Dendritic cell treated with granulocyte-macrophage colony-stimulating factor and Interleukin-4, amounts not matched to agents 40 ng/mL and 50 ng/mL, for 4 days (primary cell): Measurements from ENCODE around the gene PPIL1.

Experiments used
- H3K27ac Mint-ChIP-seq: one replicate; pipeline ENCODE4 v1.8.0; 2022; ENCODE audit warnings: mild to moderate bottlenecking, mixed read lengths
- H3K27me3 Mint-ChIP-seq: one replicate; pipeline ENCODE4 v1.8.0; 2022; ENCODE audit warnings: mild to moderate bottlenecking, mixed read lengths
- H3K36me3 Mint-ChIP-seq: one replicate; pipeline ENCODE4 v1.8.0; 2022; ENCODE audit warnings: low read depth, mixed read lengths
- H3K4me1 Mint-ChIP-seq: one replicate; pipeline ENCODE4 v1.8.0; 2022; ENCODE audit warnings: low read depth, mixed read lengths
- H3K4me3 Mint-ChIP-seq: one replicate; pipeline ENCODE4 v1.8.0; 2022; ENCODE audit warnings: mild to moderate bottlenecking, moderate library complexity, mixed read lengths
- H3K9me3 Mint-ChIP-seq: one replicate; pipeline ENCODE4 v1.8.0; 2022; ENCODE audit warnings: mixed read lengths
- intact Hi-C: fragments of 100-400 bp; cut with micrococcal nuclease; formaldehyde crosslinking; loops from one replicate; pipeline ENCODE4 v1.15.0; 2022

The PPIL1 gene

GRCh38 chr6:36841756-36842155 is 32.8 kb downstream of the PPIL1 start:
- intact Hi-C loops = no loop called here

GRCh38 chr6:36840432-36841403 is 33.9 kb downstream of the PPIL1 start:
- no peak overlapping the region for H3K27ac Mint-ChIP-seq
- H3K36me3 Mint-ChIP-seq = no peaks in the 10 kb centered on the region
- peaks cover 66% of the 10 kb centered on the region for H3K27me3 Mint-ChIP-seq
- no peaks in the 10 kb centered on the region for H3K9me3 Mint-ChIP-seq
- intact Hi-C loops = no loop called here
- peak overlapping the region; percentile 62 for H3K4me3 Mint-ChIP-seq
- H3K4me1 Mint-ChIP-seq = peaks cover 52% of the 10 kb centered on the region

More at GRCh38 chr6:36841756-36842155, 32.8 kb downstream of the PPIL1 start:
- H3K27me3 Mint-ChIP-seq = peaks cover 61% of the 10 kb centered on the region
- no peak overlapping the region for H3K27ac Mint-ChIP-seq
- H3K4me3 Mint-ChIP-seq = no peak overlapping the region
- no peaks in the 10 kb centered on the region for H3K36me3 Mint-ChIP-seq
- peaks cover 54% of the 10 kb centered on the region for H3K4me1 Mint-ChIP-seq
- H3K9me3 Mint-ChIP-seq = no peaks in the 10 kb centered on the region

GRCh38 chr6:36839749-36840431 is 34.7 kb downstream of the PPIL1 start:
- Mint-ChIP-seq H3K36me3 (no peaks in the 10 kb centered on the region), H3K27me3 (peaks cover 68% of the 10 kb centered on the region), H3K4me1 (peaks cover 43% of the 10 kb centered on the region), H3K27ac (no peak overlapping the region), H3K4me3 (peak overlapping the region; percentile 62), H3K9me3 (no peaks in the 10 kb centered on the region)
- intact Hi-C loops = no loop called here

- peaks cover 65% of the 10 kb centered on the region for H3K27me3 Mint-ChIP-seq
- no peaks in the 10 kb centered on the region for H3K9me3 Mint-ChIP-seq
- H3K36me3 Mint-ChIP-seq = no peaks in the 10 kb centered on the region
- peak within 1 kb of the TSS; percentile 62 for H3K4me3 Mint-ChIP-seq
- intact Hi-C loops = no loop called here
- H3K27ac Mint-ChIP-seq = no peak within 1 kb of the TSS
- H3K4me1 Mint-ChIP-seq = peaks cover 36% of the 10 kb centered on the region
Observed at GRCh38 chr6:36838896-36839748, 35.5 kb downstream of the PPIL1 start, which contains the start of gene CPNE5. CPNE5 (minus strand) TSS chr6:36839444; CDS start chr6:36839377, 67 bp downstream.

- Mint-ChIP-seq H3K4me3 (no peak overlapping the region), H3K4me1 (peaks cover 31% of the 10 kb centered on the region), H3K27me3 (peaks cover 59% of the 10 kb centered on the region), H3K36me3 (no peaks in the 10 kb centered on the region), H3K27ac (no peak overlapping the region), H3K9me3 (no peaks in the 10 kb centered on the region)
- intact Hi-C loops = no loop called here
Observed at GRCh38 chr6:36837686-36838085, 36.9 kb downstream of the PPIL1 start.

- Mint-ChIP-seq H3K4me3 (no peak overlapping the region), H3K36me3 (no peaks in the 10 kb centered on the region), H3K27ac (no peak overlapping the region), H3K9me3 (no peaks in the 10 kb centered on the region), H3K4me1 (peaks cover 24% of the 10 kb centered on the region), H3K27me3 (peaks cover 59% of the 10 kb centered on the region)
- intact Hi-C loops = no loop called here
Observed at GRCh38 chr6:36837022-36837339, 37.6 kb downstream of the PPIL1 start.

GRCh38 chr6:36836111-36837021 is 38.2 kb downstream of the PPIL1 start:
- H3K27me3 Mint-ChIP-seq = peaks cover 59% of the 10 kb centered on the region
- no peak overlapping the region for H3K27ac Mint-ChIP-seq
- H3K9me3 Mint-ChIP-seq = no peaks in the 10 kb centered on the region
- no peaks in the 10 kb centered on the region for H3K36me3 Mint-ChIP-seq
- no peak overlapping the region for H3K4me3 Mint-ChIP-seq
- intact Hi-C loops = no loop called here
- peaks cover 21% of the 10 kb centered on the region for H3K4me1 Mint-ChIP-seq

GRCh38 chr6:36834576-36835341 is 39.8 kb downstream of the PPIL1 start:
- intact Hi-C loops = no loop called here
- H3K4me1 Mint-ChIP-seq = peaks cover 11% of the 10 kb centered on the region
- no peaks in the 10 kb centered on the region for H3K36me3 Mint-ChIP-seq
- no peak overlapping the region for H3K27ac Mint-ChIP-seq
- H3K27me3 Mint-ChIP-seq = peaks cover 48% of the 10 kb centered on the region
- no peaks in the 10 kb centered on the region for H3K9me3 Mint-ChIP-seq
- H3K4me3 Mint-ChIP-seq = no peak overlapping the region

GRCh38 chr6:36833182-36833789 is 41.3 kb downstream of the PPIL1 start:
- Mint-ChIP-seq H3K4me3 (no peak overlapping the region), H3K9me3 (no peaks in the 10 kb centered on the region), H3K4me1 (no peaks in the 10 kb centered on the region), H3K27me3 (peaks cover 38% of the 10 kb centered on the region), H3K27ac (no peak overlapping the region), H3K36me3 (no peaks in the 10 kb centered on the region)
- intact Hi-C loops = no loop called here

- Mint-ChIP-seq H3K36me3 (no peaks in the 10 kb centered on the region), H3K27ac (no peak overlapping the region), H3K9me3 (no peaks in the 10 kb centered on the region), H3K27me3 (peaks cover 29% of the 10 kb centered on the region), H3K4me1 (peaks cover 9% of the 10 kb centered on the region), H3K4me3 (no peak overlapping the region)
- intact Hi-C loops = no loop called here
Observed at GRCh38 chr6:36832313-36832712, 42.3 kb downstream of the PPIL1 start.

GRCh38 chr6:36830577-36830976 is 44.0 kb downstream of the PPIL1 start:
- Mint-ChIP-seq H3K4me1 (peaks cover 20% of the 10 kb centered on the region), H3K4me3 (no peak overlapping the region), H3K27ac (no peak overlapping the region), H3K27me3 (peaks cover 24% of the 10 kb centered on the region), H3K9me3 (no peaks in the 10 kb centered on the region), H3K36me3 (no peaks in the 10 kb centered on the region)
- intact Hi-C loops = no loop called here

- intact Hi-C loops = no loop called here
- no peaks in the 10 kb centered on the region for H3K9me3 Mint-ChIP-seq
- H3K4me3 Mint-ChIP-seq = no peak overlapping the region
- H3K27ac Mint-ChIP-seq = no peak overlapping the region
- H3K36me3 Mint-ChIP-seq = no peaks in the 10 kb centered on the region
- H3K27me3 Mint-ChIP-seq = peaks cover 21% of the 10 kb centered on the region
- H3K4me1 Mint-ChIP-seq = peaks cover 21% of the 10 kb centered on the region
Observed at GRCh38 chr6:36829919-36830544, 44.6 kb downstream of the PPIL1 start.
